Osteoblast (primary cell): ENCODE measurements around the gene RCOR2. TPM values are rescaled to one million over a fixed set of nuclear protein-coding genes. Genes with fewer than 3 reads are reported as not detected.
A peak's percentile ranks its signal among the peaks of the same experiment; 100 is the strongest.

Source experiments
- DNase-seq: peaks from one replicate; pipeline ENCODE4 v3.0.0; 2011; ENCODE audit warnings: low spot score, mixed read lengths; ENCODE audit not compliant: insufficient read length; ENCODE audit errors: missing footprints
- H2AFZ ChIP-seq: 2 replicates; pipeline ENCODE4 v1.6.0; 2011; ENCODE audit warnings: mild to moderate bottlenecking, low read length
- H3K27ac ChIP-seq: 2 replicates; pipeline ENCODE4 v1.5.1; 2011; ENCODE audit warnings: mild to moderate bottlenecking, low read depth, low read length, moderate library complexity
- H3K27me3 ChIP-seq: 2 replicates; pipeline ENCODE4 v1.6.0; 2012; ENCODE audit warnings: mild to moderate bottlenecking, control low read depth, inconsistent platforms, low read length, moderate library complexity; ENCODE audit not compliant: insufficient read depth
- H3K36me3 ChIP-seq: 2 replicates; pipeline ENCODE4 v1.5.1; 2011; ENCODE audit warnings: mild to moderate bottlenecking, low read length, control low read depth, moderate library complexity; ENCODE audit not compliant: insufficient read depth
- H3K4me1 ChIP-seq: 2 replicates; pipeline ENCODE4 v1.5.1; 2011; ENCODE audit warnings: mild to moderate bottlenecking, low read length, control low read depth, moderate library complexity; ENCODE audit not compliant: insufficient read depth
- H3K4me2 ChIP-seq: 2 replicates; pipeline ENCODE4 v1.6.0; 2011; ENCODE audit warnings: mild to moderate bottlenecking, low read length; ENCODE audit not compliant: insufficient read depth
- H3K4me3 ChIP-seq: fragments of 200-600 bp; sonication (generic); 3 replicates; pipeline ENCODE4 v1.5.1; 2012; ENCODE audit warnings: mild to moderate bottlenecking, low read length, inconsistent platforms; ENCODE audit not compliant: insufficient read depth
- H3K79me2 ChIP-seq: 2 replicates; pipeline ENCODE4 v1.6.0; 2012; ENCODE audit warnings: mild to moderate bottlenecking, low read length, control low read depth, inconsistent platforms; ENCODE audit not compliant: insufficient read depth
- H3K9me3 ChIP-seq: 2 replicates; pipeline ENCODE4 v1.5.1; 2011; ENCODE audit warnings: low read depth, low read length, control low read depth
- H4K20me1 ChIP-seq: 2 replicates; pipeline ENCODE4 v1.6.0; 2012; ENCODE audit warnings: mild to moderate bottlenecking, low read length, control low read depth; ENCODE audit not compliant: insufficient read depth
- CTCF ChIP-seq: IDR thresholded peaks from 2 replicates; pipeline ENCODE4 v1.5.1; 2011; ENCODE audit warnings: mild to moderate bottlenecking, low read depth, low read length, moderate library complexity; ENCODE audit errors: extremely low read depth
- total RNA-seq: library from RNA; depleted of rRNA; stranded (reverse); fragments of >200 nt; gene quantifications from 2 replicates; pipeline ENCODE4 v1.2.3, GENCODE V29; 2012

RCOR2 gene
- total RNA-seq, 1 donor = under 0.01 TPM

DNA sequence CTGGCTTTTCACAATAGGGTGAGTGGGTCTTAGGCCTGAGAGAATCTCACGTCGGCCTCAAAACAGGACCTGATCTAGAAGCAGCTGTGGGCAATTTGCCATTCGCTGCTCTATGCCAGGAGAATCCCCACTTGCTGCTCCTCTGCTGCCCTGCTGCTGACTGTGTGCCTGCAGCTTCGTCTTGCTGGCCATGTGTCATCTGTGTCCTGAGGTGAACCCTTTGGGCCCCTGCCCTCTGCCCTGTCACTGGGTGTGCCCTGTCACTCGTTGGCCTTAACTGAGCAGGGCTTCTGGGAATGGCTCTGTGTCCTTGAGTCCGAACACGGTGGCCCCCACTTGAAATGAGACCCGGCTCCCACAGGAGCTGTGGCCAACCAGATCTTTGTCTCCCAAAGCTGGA lies 28.0 kb upstream of the RCOR2 start:
- peaks cover 3% of the 10 kb centered on the region for H4K20me1 ChIP-seq
- peak overlapping the region; percentile 68 for H3K4me2 ChIP-seq
- H3K4me3 ChIP-seq = no peak overlapping the region
- H3K4me1 ChIP-seq = peaks cover 11% of the 10 kb centered on the region
- no peak for TF ChIP-seq CTCF
- peak; percentile 80 for DNase-seq
- H3K9me3 ChIP-seq = no peaks in the 10 kb centered on the region
- no peaks in the 10 kb centered on the region for H3K27me3 ChIP-seq
- peaks cover 44% of the 10 kb centered on the region for H3K79me2 ChIP-seq
- H2AFZ ChIP-seq = peak overlapping the region; percentile 56
- peak overlapping the region; percentile 47 for H3K27ac ChIP-seq
- H3K36me3 ChIP-seq = peaks cover 13% of the 10 kb centered on the region

DNA sequence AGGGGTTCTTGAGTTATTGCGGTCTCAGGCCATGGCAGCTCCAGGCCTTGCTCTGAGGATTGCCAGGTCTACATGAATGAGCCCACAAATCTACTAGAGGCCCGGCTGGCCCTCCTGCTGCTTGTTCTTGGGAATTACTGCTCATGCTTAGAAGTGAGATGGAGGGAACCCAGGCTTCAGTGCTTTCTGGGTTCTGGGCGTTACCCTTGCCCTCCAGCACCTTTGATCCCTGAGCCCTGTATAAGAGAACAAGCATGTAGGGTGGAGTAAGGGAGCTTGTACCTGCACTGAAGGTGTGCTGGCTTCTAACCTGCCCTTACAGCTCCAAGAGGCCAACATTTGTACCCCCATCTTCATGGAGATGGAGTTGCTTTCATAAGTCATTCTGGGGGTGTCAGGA lies 25.8 kb upstream of the RCOR2 start:
- Histone ChIP-seq H3K4me3 (no peak overlapping the region), H3K4me2 (no peak overlapping the region), H3K36me3 (peaks cover 11% of the 10 kb centered on the region), H3K4me1 (peaks cover 24% of the 10 kb centered on the region), H3K27me3 (no peaks in the 10 kb centered on the region), H4K20me1 (peaks cover 3% of the 10 kb centered on the region), H3K27ac (no peak overlapping the region), H3K79me2 (peaks cover 52% of the 10 kb centered on the region), H2AFZ (no peak overlapping the region), H3K9me3 (no peaks in the 10 kb centered on the region)
- DNase-seq = peak; percentile 63
- no peak for TF ChIP-seq CTCF

DNA sequence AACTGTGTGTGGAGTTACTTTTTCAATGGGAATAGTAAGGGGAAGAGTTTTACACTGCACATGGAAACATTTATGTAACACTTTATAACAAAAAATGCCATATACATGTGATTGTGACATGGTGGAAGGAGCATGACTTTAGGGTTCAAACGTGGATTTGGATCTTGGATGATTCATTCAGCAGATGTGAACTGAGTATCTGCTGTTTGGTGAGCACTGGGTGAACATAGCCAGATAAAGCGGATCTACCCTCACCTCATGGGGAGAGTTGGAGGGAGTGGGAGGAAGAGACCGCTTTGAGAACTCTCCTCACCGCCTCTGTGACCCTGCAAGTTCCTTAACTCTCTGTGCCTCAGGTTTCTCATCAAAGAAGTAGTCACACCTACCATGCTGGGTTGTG lies 24.9 kb upstream of the RCOR2 start:
- Histone ChIP-seq H3K9me3 (no peaks in the 10 kb centered on the region), H3K27me3 (no peaks in the 10 kb centered on the region), H4K20me1 (peaks cover 3% of the 10 kb centered on the region), H3K27ac (no peak overlapping the region), H3K4me1 (peaks cover 24% of the 10 kb centered on the region), H3K4me2 (no peak overlapping the region), H3K4me3 (no peak overlapping the region), H3K79me2 (peaks cover 52% of the 10 kb centered on the region), H3K36me3 (peaks cover 10% of the 10 kb centered on the region), H2AFZ (no peak overlapping the region)
- no peak for TF ChIP-seq CTCF
- DNase-seq = peak; percentile 37

DNA sequence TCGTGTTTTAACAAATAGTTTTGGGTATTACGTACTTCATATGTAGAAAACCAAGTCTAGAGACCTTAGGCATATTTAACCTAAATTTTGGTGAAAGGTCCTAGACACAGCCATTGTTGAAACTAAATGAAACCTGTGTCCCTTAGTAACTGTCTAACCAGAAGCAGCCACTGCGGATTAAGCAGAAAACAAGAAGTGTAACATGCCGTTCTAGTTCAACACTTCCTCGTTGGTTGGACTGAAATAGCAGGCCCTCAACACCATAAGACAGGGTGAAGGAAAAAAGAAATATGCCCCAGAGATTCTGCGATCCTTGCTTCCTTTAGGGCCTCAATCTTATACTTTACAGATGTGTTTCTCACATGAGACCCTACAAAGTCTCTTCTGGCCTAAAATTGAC lies 23.8 kb upstream of the RCOR2 start:
- DNase-seq = peak; percentile 11
- no peaks in the 10 kb centered on the region for H3K36me3 ChIP-seq

More for the DNA sequence above, 23.8 kb upstream of the RCOR2 start:
- H3K27ac ChIP-seq = no peak overlapping the region
- peaks cover 23% of the 10 kb centered on the region for H3K4me1 ChIP-seq
- TF ChIP-seq CTCF = no peak
- H3K27me3 ChIP-seq = no peaks in the 10 kb centered on the region
- H4K20me1 ChIP-seq = no peaks in the 10 kb centered on the region
- H2AFZ ChIP-seq = no peak overlapping the region
- H3K79me2 ChIP-seq = peaks cover 52% of the 10 kb centered on the region
- no peaks in the 10 kb centered on the region for H3K9me3 ChIP-seq
- no peak overlapping the region for H3K4me2 ChIP-seq
- H3K4me3 ChIP-seq = no peak overlapping the region
